Mucosa of rectum (tissue), 2 donors: Measurements from ENCODE around the gene GRAP.

ENCODE experiments used
- H3K27ac ChIP-seq, 2 donors: one replicate each; pipeline ENCODE4 v1.7.0; 2013; ENCODE audit warnings: inconsistent platforms in 2 of 2, low read depth in 2 of 2, low read length in 2 of 2
- H3K27me3 ChIP-seq, 2 donors: one replicate each; pipeline ENCODE4 v1.7.0; 2013; ENCODE audit warnings: low read length in 2 of 2; ENCODE audit not compliant: control insufficient read depth in 2 of 2, insufficient read depth in 2 of 2
- H3K36me3 ChIP-seq, 2 donors: one replicate each; pipeline ENCODE4 v1.7.0; 2013; ENCODE audit warnings: low read length in 2 of 2; ENCODE audit not compliant: control insufficient read depth in 2 of 2, insufficient read depth in 2 of 2
- H3K4me1 ChIP-seq, 2 donors: one replicate each; pipeline ENCODE4 v1.7.0; 2013; ENCODE audit warnings: low read length in 2 of 2, mild to moderate bottlenecking in 1 of 2; ENCODE audit not compliant: control insufficient read depth in 2 of 2, insufficient read depth in 2 of 2
- H3K4me3 ChIP-seq, 2 donors: one replicate each; pipeline ENCODE4 v1.7.0; 2013; ENCODE audit warnings: low read length in 2 of 2
- H3K9ac ChIP-seq, 2 donors: one replicate each; pipeline ENCODE4 v1.7.0; 2013; ENCODE audit warnings: low read length in 2 of 2, low read depth in 1 of 2, mild to moderate bottlenecking in 1 of 2
- H3K9me3 ChIP-seq, 2 donors: one replicate each; pipeline ENCODE4 v1.7.0; 2013; ENCODE audit warnings: low read length in 2 of 2; ENCODE audit not compliant: control insufficient read depth in 2 of 2
- donor health status: healthy.
- donor health status: Normal muscosa, but diverticular disease.

The GRAP gene

DNA sequence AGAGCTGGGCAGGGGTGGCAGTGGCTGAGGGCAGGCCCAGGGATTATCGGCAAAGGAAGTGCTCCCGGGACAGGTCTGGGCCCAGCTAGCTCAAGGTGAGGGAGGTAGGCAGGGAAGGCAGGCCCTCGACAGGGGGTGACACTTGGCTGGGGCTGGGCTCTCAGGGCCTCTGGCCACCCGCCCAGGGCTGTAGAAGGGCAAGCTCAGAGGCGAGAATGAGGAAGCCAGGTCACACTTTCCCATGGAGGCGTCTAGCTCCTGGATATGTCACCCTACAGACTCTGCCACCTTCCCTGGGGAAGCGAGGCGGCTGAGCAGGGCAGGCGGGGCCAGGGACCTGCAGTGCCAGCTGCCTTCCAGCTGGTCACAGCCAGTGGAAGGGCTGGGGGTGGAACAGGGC, 61.3 kb downstream of the GRAP start:
- Histone ChIP-seq H3K9me3 (no peaks in the 10 kb centered on the region), H3K4me3 (no peak overlapping the region), H3K27ac (peak overlapping the region; percentile 32 to 46), H3K9ac (peak overlapping the region in 1 of 2 donors; percentile 27), H3K4me1 (peaks cover 31 to 58% of the 10 kb centered on the region in 2 donors), H3K27me3 (no peaks in the 10 kb centered on the region), H3K36me3 (peaks cover 14 to 15% of the 10 kb centered on the region in 2 donors)

DNA sequence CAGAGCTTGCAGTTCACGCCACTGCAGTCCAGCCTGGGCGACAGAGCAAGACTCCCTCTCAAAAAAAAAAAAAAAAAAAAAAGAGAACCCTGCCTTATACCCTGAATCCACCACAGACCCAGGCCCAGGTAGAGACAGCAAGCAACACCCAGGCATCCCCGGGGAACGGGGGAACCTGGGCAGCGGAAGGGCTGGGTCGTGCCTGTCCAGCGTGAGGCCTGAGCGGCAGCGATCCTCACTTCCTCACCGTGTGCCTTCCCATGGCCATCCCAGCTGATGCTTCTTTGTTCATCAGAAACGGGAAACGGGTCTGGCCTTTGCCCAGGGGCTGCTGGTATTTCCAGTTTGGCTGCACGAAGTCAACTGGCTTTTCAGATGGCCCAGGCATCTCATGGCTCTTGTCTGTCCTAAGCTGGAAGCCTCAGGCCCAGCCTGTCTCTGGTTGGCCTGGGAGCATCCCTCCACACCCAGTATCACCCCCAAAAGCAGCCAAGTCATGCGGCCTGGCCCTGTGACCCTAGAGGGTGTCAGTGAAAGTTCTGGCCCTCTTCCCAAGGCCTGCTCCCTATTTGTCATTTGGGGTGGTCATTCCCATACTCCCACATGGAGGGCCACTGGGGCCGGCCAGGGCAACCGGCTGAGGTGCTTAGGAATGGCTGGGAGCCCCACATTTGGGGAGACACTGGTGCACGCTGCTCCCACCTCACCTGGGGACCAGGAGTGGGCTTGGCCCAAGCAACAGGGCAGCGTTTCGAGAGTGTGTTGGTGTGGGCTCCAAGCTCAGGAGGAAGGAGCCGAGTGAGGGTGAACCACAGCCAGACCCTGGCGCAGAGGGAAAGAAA, 62.3 kb downstream of the GRAP start:
- H3K9me3 ChIP-seq: no peaks in the 10 kb centered on the region
- no peak overlapping the region for H3K27ac ChIP-seq
- peaks cover 34 to 64% of the 10 kb centered on the region in 2 donors for H3K4me1 ChIP-seq
- H3K4me3 ChIP-seq: no peak overlapping the region
- H3K9ac ChIP-seq: no peak overlapping the region
- peaks cover 20 to 22% of the 10 kb centered on the region in 2 donors for H3K36me3 ChIP-seq
- H3K27me3 ChIP-seq: no peaks in the 10 kb centered on the region

DNA sequence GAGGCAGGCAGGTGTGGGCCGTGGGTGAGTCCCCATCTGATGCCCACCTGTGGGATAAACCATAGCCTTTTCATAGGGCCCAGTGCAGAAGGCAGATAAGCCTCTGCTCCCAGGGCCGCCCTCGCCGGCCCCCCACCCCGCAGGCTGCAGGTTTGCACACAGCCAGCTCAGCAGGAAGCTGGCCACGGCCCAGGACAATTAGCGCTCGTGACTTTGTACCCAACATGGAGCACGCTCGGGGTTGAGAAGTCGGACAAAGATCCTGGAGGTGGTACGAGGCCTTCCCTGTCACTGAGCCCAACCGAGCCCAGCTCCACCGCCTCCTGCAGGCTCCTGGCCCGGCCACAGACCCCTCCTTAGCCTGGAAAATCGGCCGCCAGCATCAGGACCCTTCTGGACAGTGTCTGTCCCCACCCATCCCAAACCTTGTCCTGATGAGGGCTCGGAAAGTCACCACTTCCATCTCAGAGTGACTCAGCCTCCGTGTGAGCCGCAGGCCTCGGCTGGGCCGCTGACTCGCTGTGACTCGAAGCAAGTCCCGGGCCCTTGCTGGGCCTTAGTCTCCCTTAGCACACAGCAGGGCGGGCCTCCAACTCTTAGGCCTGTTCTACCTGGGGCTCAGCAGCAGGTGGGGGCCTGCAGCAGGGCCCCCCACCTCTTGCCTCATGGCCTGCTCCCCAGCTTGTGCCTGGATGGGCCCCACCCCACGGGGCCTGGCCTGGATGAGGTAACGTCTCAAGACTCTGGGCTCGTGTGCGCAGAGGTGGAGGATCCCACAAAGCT, 64.9 kb downstream of the GRAP start:
- Histone ChIP-seq H3K36me3 (peaks cover 27 to 38% of the 10 kb centered on the region in 2 donors), H3K9me3 (no peaks in the 10 kb centered on the region), H3K4me3 (no peak overlapping the region), H3K9ac (peak overlapping the region; percentile 72 to 75), H3K4me1 (peaks cover 27 to 54% of the 10 kb centered on the region in 2 donors), H3K27me3 (no peaks in the 10 kb centered on the region), H3K27ac (peak overlapping the region; percentile 95)

DNA sequence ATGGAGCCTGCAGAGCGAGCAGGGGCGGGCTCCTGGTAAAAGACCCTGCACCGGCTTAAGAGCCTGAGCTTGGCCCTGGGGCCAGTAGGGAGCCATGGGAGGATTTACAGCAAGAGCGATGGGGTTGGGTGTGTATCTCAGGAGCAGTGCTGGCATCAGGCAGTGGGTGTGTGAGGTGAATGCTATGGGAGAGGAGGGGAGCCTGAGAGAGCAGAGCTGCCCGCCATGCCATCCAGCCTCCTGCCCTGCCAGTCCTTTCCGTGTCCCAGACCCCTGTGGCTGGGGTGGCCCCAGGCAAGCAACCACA, 65.5 kb downstream of the GRAP start:
- Histone ChIP-seq H3K36me3 (peaks cover 32 to 41% of the 10 kb centered on the region in 2 donors), H3K4me1 (peaks cover 30 to 60% of the 10 kb centered on the region in 2 donors)

DNA sequence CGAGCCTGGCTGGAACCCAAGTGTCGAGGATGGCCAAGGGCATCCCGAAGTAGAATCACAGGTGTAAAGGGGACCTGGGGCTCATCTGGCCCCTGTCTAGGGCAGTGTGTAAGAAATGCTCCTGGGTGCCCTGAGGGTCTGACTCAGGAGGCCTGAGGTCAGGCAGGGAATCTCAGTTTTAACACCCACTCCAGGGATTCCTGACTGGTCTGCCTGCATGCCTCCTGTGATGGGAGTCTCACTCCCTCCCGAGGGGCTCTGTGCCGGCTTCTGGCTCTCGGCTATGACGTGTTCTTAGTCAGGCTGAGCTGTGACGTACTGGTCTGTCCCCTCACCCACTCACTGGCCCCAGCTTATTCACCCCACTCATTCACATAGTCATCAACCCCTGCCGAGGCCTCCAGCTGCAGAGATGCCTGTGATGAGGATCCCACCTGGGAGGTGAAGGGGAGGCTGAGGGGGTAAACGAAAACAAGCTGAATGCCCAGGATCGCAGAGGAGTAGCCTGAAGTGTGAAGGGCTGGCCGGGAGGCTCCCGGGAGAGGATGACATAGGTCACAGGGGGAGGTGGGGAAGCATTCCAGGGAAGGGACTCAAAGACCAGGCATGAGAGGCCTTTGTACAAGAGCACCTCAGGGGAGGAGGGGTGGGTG, 65.9 kb downstream of the GRAP start:
- H3K9ac ChIP-seq: peak overlapping the region; percentile 72 to 75

More for the DNA sequence above, 65.5 kb downstream of the GRAP start:
- peak overlapping the region; percentile 72 to 75 for H3K9ac ChIP-seq
- H3K27me3 ChIP-seq: no peaks in the 10 kb centered on the region
- peak overlapping the region in 1 of 2 donors; percentile 18 for H3K4me3 ChIP-seq
- H3K27ac ChIP-seq: peak overlapping the region; percentile 95
- H3K9me3 ChIP-seq: no peaks in the 10 kb centered on the region

DNA sequence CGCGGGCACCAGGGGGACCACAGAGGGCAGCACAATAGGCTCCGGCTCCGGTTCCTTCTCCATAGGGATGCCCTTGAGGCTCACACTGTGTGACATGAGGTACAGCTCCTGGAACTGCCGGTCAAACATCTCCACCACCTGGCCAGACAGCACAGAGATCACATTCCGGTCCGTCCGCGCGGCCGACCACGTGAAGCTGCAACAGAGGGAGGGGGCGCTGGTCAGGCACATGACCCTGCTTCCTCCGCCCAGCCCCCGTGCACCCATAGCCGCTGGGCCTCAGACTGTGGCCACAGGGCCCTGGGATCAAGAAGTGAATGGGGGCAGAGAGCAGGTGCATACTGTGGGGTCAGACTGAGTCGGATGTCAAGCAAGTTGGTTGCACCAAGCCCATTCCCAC, 68.1 kb downstream of the GRAP start:
- no peak overlapping the region for H3K27ac ChIP-seq
- no peaks in the 10 kb centered on the region for H3K9me3 ChIP-seq
- H3K9ac ChIP-seq: no peak overlapping the region
- H3K4me3 ChIP-seq: no peak overlapping the region
- H3K4me1 ChIP-seq: peaks cover 40 to 62% of the 10 kb centered on the region in 2 donors
- peaks cover 31 to 32% of the 10 kb centered on the region in 2 donors for H3K36me3 ChIP-seq
- H3K27me3 ChIP-seq: no peaks in the 10 kb centered on the region

More for the DNA sequence above, 65.9 kb downstream of the GRAP start:
- Histone ChIP-seq H3K4me1 (peaks cover 33 to 60% of the 10 kb centered on the region in 2 donors), H3K9me3 (no peaks in the 10 kb centered on the region), H3K27ac (peak overlapping the region; percentile 95), H3K36me3 (peaks cover 33 to 38% of the 10 kb centered on the region in 2 donors), H3K4me3 (peak overlapping the region in 1 of 2 donors; percentile 18), H3K27me3 (no peaks in the 10 kb centered on the region)

DNA sequence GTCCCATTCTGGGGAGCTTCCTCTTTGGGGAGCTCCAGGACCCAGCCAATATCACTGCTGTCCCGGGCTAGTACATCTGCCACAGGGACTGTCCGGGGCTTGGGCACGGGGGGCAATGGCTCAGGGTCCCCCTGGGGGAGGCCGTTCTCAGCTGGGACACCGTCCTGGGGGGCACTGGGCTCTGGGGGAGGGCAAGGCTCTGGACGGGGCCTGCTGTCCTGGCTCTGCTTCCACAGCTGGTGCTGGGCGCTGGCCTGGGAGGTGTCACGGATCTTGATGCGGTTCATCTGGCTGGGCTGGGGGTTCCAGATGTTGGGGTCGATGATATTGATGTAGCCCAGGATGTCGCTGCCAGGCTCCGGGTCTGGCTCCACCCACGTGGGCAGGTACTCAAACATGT, 68.7 kb downstream of the GRAP start:
- peaks cover 31 to 32% of the 10 kb centered on the region in 2 donors for H3K36me3 ChIP-seq
- peaks cover 39 to 56% of the 10 kb centered on the region in 2 donors for H3K4me1 ChIP-seq
- no peaks in the 10 kb centered on the region for H3K9me3 ChIP-seq
- no peak overlapping the region for H3K27ac ChIP-seq
- H3K4me3 ChIP-seq: no peak overlapping the region
- H3K27me3 ChIP-seq: no peaks in the 10 kb centered on the region
- no peak overlapping the region for H3K9ac ChIP-seq

DNA sequence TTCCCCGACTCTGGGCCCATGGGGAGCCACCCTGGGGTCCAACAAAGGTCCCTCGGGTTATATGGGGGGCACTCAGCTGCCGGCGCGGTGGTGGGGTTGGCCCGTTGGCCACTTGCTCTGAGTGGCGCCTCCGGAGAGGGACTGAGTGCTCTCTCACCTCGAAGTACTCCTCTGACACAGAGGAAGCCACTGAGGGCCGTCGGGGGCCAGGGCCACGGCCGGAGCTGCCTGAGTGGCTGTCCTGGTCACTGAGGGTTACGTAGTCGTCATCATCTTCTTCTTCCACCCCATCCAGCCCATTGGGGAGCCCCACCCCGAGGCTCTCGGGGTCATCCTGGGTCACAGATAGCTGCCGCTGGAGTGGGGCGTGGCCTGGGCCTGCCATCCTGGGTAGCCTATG, 69.1 kb downstream of the GRAP start:
- Histone ChIP-seq H3K9ac (no peak overlapping the region), H3K4me1 (peaks cover 34 to 52% of the 10 kb centered on the region in 2 donors), H3K27me3 (no peaks in the 10 kb centered on the region), H3K4me3 (no peak overlapping the region), H3K9me3 (no peaks in the 10 kb centered on the region), H3K36me3 (peaks cover 31 to 32% of the 10 kb centered on the region in 2 donors), H3K27ac (no peak overlapping the region)

DNA sequence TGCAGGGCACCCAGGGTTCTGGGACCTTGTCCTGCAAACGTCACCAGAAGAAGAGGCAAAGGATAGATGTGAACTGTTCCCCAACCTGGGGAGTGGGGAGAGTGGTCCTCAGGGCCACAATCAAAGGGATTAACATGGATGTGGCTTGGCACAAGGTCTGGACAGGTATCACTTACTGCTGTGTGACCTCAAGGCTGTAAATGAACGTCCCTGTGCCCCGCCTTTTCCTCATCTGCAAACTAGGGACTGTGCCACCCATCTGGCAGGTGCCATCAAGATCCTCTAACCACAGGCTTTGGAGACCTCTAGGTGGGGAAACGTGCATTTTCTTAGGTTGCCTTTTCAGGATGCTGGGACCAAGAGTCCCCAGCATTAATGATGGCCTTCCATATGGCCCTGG, 69.7 kb downstream of the GRAP start:
- no peaks in the 10 kb centered on the region for H3K9me3 ChIP-seq
- peaks cover 28 to 45% of the 10 kb centered on the region in 2 donors for H3K4me1 ChIP-seq
- H3K4me3 ChIP-seq: no peak overlapping the region
- H3K27me3 ChIP-seq: no peaks in the 10 kb centered on the region
- H3K9ac ChIP-seq: peak overlapping the region in 1 of 2 donors; percentile 31
- peaks cover 31 to 36% of the 10 kb centered on the region in 2 donors for H3K36me3 ChIP-seq
- H3K27ac ChIP-seq: peak overlapping the region; percentile 32 to 76
